HepG2 (cell line): ENCODE data around the gene VAC14. TPM values are rescaled to one million over a fixed set of nuclear protein-coding genes. Genes with fewer than 3 reads are reported as not detected.

Experiments
- ATAC-seq: fragments of 200-7000 bp; cut with Tn5 transposase; 3 replicates; pipeline ENCODE4 v1.9.1; 2020; ENCODE audit warnings: mild to moderate bottlenecking, moderate library complexity
- BruUV-seq: library from RNA; stranded (reverse); fragments of 400-500 nt; replicated peaks from 2 replicates; lab custom pipeline; 2021; lab: Mats Ljungman, UMichigan
- CTCF ChIA-PET: fragments of 300-600 bp; formaldehyde crosslinking; extraction: SDS; loops from one replicate; lab custom pipeline; 2021; ENCODE audit warnings: low total read pairs, inconsistent platforms, low intra/inter-chr PET ratio; lab: Yijun Ruan, JAX
- POLR2A ChIA-PET: fragments of 350-600 bp; sonication (Branson Sonifier 250); formaldehyde crosslinking; loops from one replicate; lab custom pipeline; 2020; ENCODE audit warnings: antibody characterized with exemption, inconsistent platforms; lab: Yijun Ruan, JAX
- DNase-seq: peaks from one replicate; pipeline ENCODE4 v3.0.0-alpha.2; 2015; ENCODE audit warnings: low spot score
- FAIRE-seq: peaks from 3 replicates; lab custom pipeline; 2011; peaks lifted over from hg19 to GRCh38; lab: Jason Lieb, UNC
- H2AFZ ChIP-seq: one replicate; pipeline ENCODE4 v1.6.1; 2011; ENCODE audit warnings: low read length, inconsistent platforms
- H3K27ac ChIP-seq: fragments of 300-600 bp; 3 replicates; pipeline ENCODE4 v1.8.0; 2011; ENCODE audit warnings: mixed run types, mild to moderate bottlenecking, mixed read lengths, low read length, inconsistent platforms; ENCODE audit not compliant: insufficient read depth; ENCODE audit errors: extremely low read length
- H3K27me3 ChIP-seq, 2 experiments: fragments of 200-600 bp in 1 of 2; 2 replicates in 1 of 2; 3 replicates in 1 of 2; pipeline versions ENCODE4 v1.6.0 to v1.8.0; 2011; ENCODE audit warnings: low read length in 2 of 2, mild to moderate bottlenecking in 2 of 2, moderate library complexity in 2 of 2, inconsistent platforms in 1 of 2; ENCODE audit not compliant: insufficient read depth in 2 of 2, control insufficient read depth in 1 of 2
- H3K36me3 ChIP-seq, 2 experiments: fragments of 200-600 bp in 1 of 2; replicated peaks in 1 of 2; 2 replicates in 1 of 2; 3 replicates in 1 of 2; pipeline versions ENCODE4 v1.5.1 to v1.8.0; 2011; ENCODE audit warnings: low read length in 2 of 2, inconsistent platforms in 1 of 2; ENCODE audit not compliant: insufficient read depth in 2 of 2, control insufficient read depth in 1 of 2
- H3K4me1 ChIP-seq: 2 replicates; pipeline ENCODE4 v1.5.1; 2012; ENCODE audit warnings: low read length, inconsistent platforms; ENCODE audit not compliant: insufficient read depth
- H3K4me2 ChIP-seq: 2 replicates; pipeline ENCODE4 v1.6.0; 2011; ENCODE audit warnings: low read depth, low read length, inconsistent platforms
- H3K4me3 ChIP-seq, 3 experiments: fragments of 200-600 bp in 1 of 3; sonication (generic), shearing (Covaris generic) in 1 of 3; replicated peaks in 1 of 3; 2 replicates each; pipeline ENCODE4 v1.5.1; 2011 to 2016; ENCODE audit warnings: low read length in 3 of 3, inconsistent platforms in 2 of 3, low read depth in 2 of 3, mild to moderate bottlenecking in 2 of 3, control low read depth in 1 of 3, mixed read lengths in 1 of 3; ENCODE audit not compliant: insufficient read depth in 1 of 3
- H3K79me2 ChIP-seq: one replicate; pipeline ENCODE4 v1.6.1; 2011; ENCODE audit warnings: low read length, inconsistent platforms; ENCODE audit not compliant: insufficient read depth
- H3K9ac ChIP-seq: 2 replicates; pipeline ENCODE4 v1.6.0; 2011; ENCODE audit warnings: mild to moderate bottlenecking, low read depth, low read length, inconsistent platforms; ENCODE audit not compliant: insufficient read depth
- H3K9me3 ChIP-seq: 2 replicates; pipeline ENCODE4 v1.5.1; 2012; ENCODE audit warnings: mild to moderate bottlenecking, low read length
- H4K20me1 ChIP-seq: 2 replicates; pipeline ENCODE4 v1.6.0; 2011; ENCODE audit warnings: inconsistent platforms, mild to moderate bottlenecking, low read length, moderate library complexity; ENCODE audit not compliant: insufficient read depth
- AGO2 ChIP-seq: fragments of 200-400 bp; formaldehyde crosslinking; optimal IDR thresholded peaks from 2 replicates; pipeline ENCODE3; 2017; ENCODE audit warnings: mild to moderate bottlenecking, low read depth, low read length, moderate library complexity
- PHB2 ChIP-seq: fragments of 450-650 bp; IDR thresholded peaks from 2 replicates; pipeline ENCODE4 v1.6.1; 2018; ENCODE audit not compliant: partially characterized antibody
- ZBTB49 ChIP-seq: sonication (generic); formaldehyde crosslinking; IDR thresholded peaks from 2 replicates; pipeline ENCODE4 v1.4.0; 2020; ENCODE audit warnings: missing genetic modification reagents, borderline replicate concordance
- ZNF570 ChIP-seq: sonication (generic); formaldehyde crosslinking; IDR thresholded peaks from 2 replicates; pipeline ENCODE4 v1.4.0; 2020; ENCODE audit warnings: mild to moderate bottlenecking, missing genetic modification reagents, borderline replicate concordance
- ZNF687 ChIP-seq: sonication (generic); formaldehyde crosslinking; IDR thresholded peaks from 2 replicates; pipeline ENCODE4 v1.5.1; 2020; ENCODE audit warnings: mild to moderate bottlenecking, missing genetic modification reagents, moderate library complexity
- WGBS: methylation state at CpG from one replicate; pipeline ENCODE4 v1.1.6; 2017; ENCODE audit warnings: low lambda C conversion rate; 5-methylcytosine and 5-hydroxymethylcytosine counted together
- in situ Hi-C: cut with HindIII; loops from 2 replicates; pipeline ENCODE4 v1.10.0; 2017; ENCODE audit warnings: low pct_unique_long_range_greater_than_20kb; ENCODE audit not compliant: extremely low pct_ligation_motif_present
- intact Hi-C: fragments of 100-400 bp; cut with micrococcal nuclease; formaldehyde crosslinking; loops from one replicate; pipeline ENCODE4 v1.10.0; 2022; ENCODE audit not compliant: unreplicated experiment
- polyA plus RNA-seq, 8 experiments: library from polyadenylated mRNA; depleted of rRNA in 3 of 8; stranded (reverse) in 7 of 8; unstranded in 1 of 8; fragments of >200 nt; fragmentation: Illumina TruSeq in 4 of 8; extraction: Trizol in 4 of 8; gene quantifications; 2 replicates each; pipeline versions ENCODE4 v1.2.1 to v1.2.3, GENCODE V29; 2011 to 2016; ENCODE audit warnings: low read depth in 4 of 8, missing spikeins in 1 of 8, mixed read lengths in 1 of 8; ENCODE audit not compliant: insufficient read depth in 1 of 8
- total RNA-seq, 5 experiments: library from RNA; depleted of rRNA; stranded (reverse); fragments of >200 nt; fragmentation: Illumina TruSeq; extraction: Trizol; gene quantifications; 2 replicates each; pipeline ENCODE4 v1.2.3, GENCODE V29; 2016; ENCODE audit warnings: low read depth in 1 of 5

Gene VAC14
- total and polyA plus RNA-seq, 2 of the 13 experiments (the other 11 are each of a cell fraction or from before 2014, with no cell fraction given), result 23.5 to 24.6 TPM

GRCh38 chr16:70723740-70724145 is 77.2 kb downstream of the VAC14 start (continued):
- TF ChIP-seq AGO2, result peak; percentile 92
- TF ChIP-seq ZNF570, result no peak

DNA sequence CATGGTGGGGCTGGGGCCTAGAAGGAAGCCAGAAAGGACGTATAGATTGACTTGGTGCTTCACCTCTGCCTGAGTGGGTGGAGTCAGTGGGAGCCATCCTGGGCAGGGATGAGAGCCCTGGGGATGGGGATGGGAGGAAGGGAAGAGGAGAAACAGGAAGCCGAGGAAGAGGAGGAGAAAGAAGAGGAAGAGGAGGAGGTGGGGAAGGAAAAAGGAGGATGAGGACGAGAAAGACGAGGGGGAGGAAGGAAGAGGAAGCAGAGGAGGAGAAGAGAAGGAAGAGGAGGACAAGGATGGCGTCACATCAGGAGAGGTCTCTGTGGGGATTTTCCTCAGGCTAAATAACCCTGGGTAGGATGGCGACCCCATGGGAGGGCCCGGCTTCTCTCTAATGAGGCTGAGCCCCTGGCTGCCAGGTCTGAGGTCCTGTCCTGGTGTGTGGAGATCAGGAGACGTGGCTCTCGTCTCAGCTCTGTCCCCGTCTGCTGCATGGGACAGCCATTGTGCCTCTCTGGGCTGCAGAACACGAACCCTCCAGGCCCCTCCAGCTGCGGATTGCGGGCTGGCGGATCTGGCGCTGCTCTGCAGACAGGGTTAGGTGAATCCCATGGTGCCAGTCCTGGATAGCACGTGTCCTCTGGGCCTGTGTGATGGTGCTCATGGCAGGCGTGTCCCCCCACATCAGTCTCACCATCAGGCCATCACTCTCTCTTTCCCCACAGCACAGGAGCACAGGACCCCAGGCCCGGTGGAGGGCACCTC is 79.6 kb downstream of the VAC14 start:
- no peak overlapping the region for H3K27ac ChIP-seq
- H3K27me3 ChIP-seq, result no peaks in the 10 kb centered on the region
- FAIRE-seq (no peak), DNase-seq (no peak), ATAC-seq (no peak)
- BruUV-seq, result no TSS peak
- POLR2A ChIA-PET, result interaction anchor here (1.0 to 10.2 kb wide), 5 partner anchors 10 to 38 kb away, joined by 3 to 536 read pairs (median 9); partner anchors contain the start of gene MTSS2
- no peak overlapping the region for H3K9ac ChIP-seq
- no peak overlapping the region for H3K4me2 ChIP-seq
- no peaks in the 10 kb centered on the region for H4K20me1 ChIP-seq
- peaks cover 4 to 15% of the 10 kb centered on the region in 2 experiments; a peak in 4 of 5 replicates for H3K36me3 ChIP-seq
- no peaks in the 10 kb centered on the region for H3K9me3 ChIP-seq
- in situ Hi-C loops, result no loop called here
- H3K79me2 ChIP-seq, result peaks cover 6% of the 10 kb centered on the region
- 95% methylated on average over 14 of the region's 18 CpGs for WGBS
- CTCF ChIA-PET, result no interaction called here
- H3K4me1 ChIP-seq, result peaks cover 44% of the 10 kb centered on the region
- TF ChIP-seq AGO2 (peak; percentile 20), PHB2 (no peak), ZBTB49 (CRISPR knock-in tag) (no peak), ZNF687 (CRISPR knock-in tag) (0 out of 2 replicates have a peak, but pooled peaks have one; percentile 2)
- intact Hi-C loops, result no loop called here
- no peak overlapping the region for H2AFZ ChIP-seq
- H3K4me3 ChIP-seq, result no peak overlapping the region
